OCI-LY3 (cell line): ENCODE data around the gene PIGA.
"Not testable (repeated sequence)": the region's sequence is repeated elsewhere in the genome, so short reads cannot be mapped to it uniquely, and the experiment has no call there.

Experiments used
- H2AFZ ChIP-seq: fragments of 200-600, 300-600 bp; shearing (Covaris generic); 2 replicates; pipeline ENCODE4 v1.6.0; 2014; ENCODE audit warnings: antibody characterized with exemption, low read depth, low read length
- H3K27ac ChIP-seq: fragments of 200-600, 300-600 bp; sonication (generic); 2 replicates; pipeline ENCODE4 v1.5.1; 2014; ENCODE audit warnings: mild to moderate bottlenecking, low read length, moderate library complexity, mixed read lengths
- H3K27me3 ChIP-seq: fragments of 200-600, 300-600 bp; sonication (generic); 2 replicates; pipeline ENCODE4 v1.6.1; 2014; ENCODE audit warnings: low read depth, low read length, mixed read lengths
- H3K36me3 ChIP-seq: fragments of 200-600, 300-600 bp; sonication (generic); replicated peaks from 2 replicates; pipeline ENCODE3; 2014; ENCODE audit warnings: low read depth, low read length, mixed read lengths
- H3K4me1 ChIP-seq: fragments of 300-600, 200-600 bp; sonication (generic); 2 replicates; pipeline ENCODE4 v1.6.1; 2014; ENCODE audit warnings: low read length, mixed read lengths
- H3K4me2 ChIP-seq: fragments of 200-600, 300-600 bp; sonication (generic); 2 replicates; pipeline ENCODE4 v1.6.1; 2014; ENCODE audit warnings: low read length, mixed read lengths
- H3K4me3 ChIP-seq: fragments of 300-600, 200-600 bp; sonication (generic); 2 replicates; pipeline ENCODE4 v1.5.1; 2014; ENCODE audit warnings: antibody characterized with exemption, mild to moderate bottlenecking, low read length, moderate library complexity
- H3K79me2 ChIP-seq: fragments of 300-600, 200-600 bp; shearing (Covaris generic); 2 replicates; pipeline ENCODE4 v1.6.1; 2014; ENCODE audit warnings: mild to moderate bottlenecking, low read length, mixed read lengths
- H3K9ac ChIP-seq: fragments of 300-600, 200-600 bp; shearing (Covaris generic); 2 replicates; pipeline ENCODE4 v1.6.0; 2014; ENCODE audit warnings: mild to moderate bottlenecking, low read length, moderate library complexity
- H3K9me3 ChIP-seq: fragments of 200-600, 300-600 bp; shearing (Covaris generic); 2 replicates; pipeline ENCODE4 v1.6.1; 2014; ENCODE audit warnings: low read length, mixed read lengths; ENCODE audit not compliant: insufficient read depth
- H4K20me1 ChIP-seq: fragments of 200-600, 300-600 bp; sonication (generic); 2 replicates; pipeline ENCODE4 v1.6.1; 2016; ENCODE audit warnings: low read length, mixed read lengths; ENCODE audit not compliant: insufficient read depth
- CTCF ChIP-seq: fragments of 200-600, 300-600 bp; sonication (generic); IDR thresholded peaks from 2 replicates; pipeline ENCODE4 v1.5.1; 2014; ENCODE audit warnings: antibody characterized with exemption, low read length, low read depth
- EZH2phosphoT487 ChIP-seq: fragments of 200-600 bp; shearing (Covaris generic); IDR thresholded peaks from 2 replicates; pipeline ENCODE4 v1.6.1; 2018; ENCODE audit warnings: antibody characterized with exemption, mixed run types, low read depth

PIGA gene

DNA sequence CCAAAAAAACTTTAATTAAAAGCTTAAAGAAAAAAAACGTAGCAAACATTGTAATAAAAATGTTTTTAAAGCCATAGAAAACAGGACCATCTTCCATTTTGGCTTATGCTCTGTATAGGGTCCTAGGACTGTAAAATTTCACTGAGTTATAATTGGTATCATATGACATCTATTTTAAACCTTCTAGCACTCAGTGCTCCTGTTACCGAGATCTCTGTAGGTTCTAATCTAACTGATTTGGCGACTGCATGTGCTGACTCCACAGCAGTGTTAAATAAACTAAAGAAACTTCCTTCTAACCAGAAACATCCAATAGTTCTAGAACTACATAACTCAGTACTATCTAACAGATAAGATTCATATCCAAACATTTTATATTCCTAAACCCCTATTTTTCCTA, 19.8 kb downstream of the PIGA start, which contains the start of gene ASB11:
Gene ASB11, minus strand, starts transcription at position 132 of the 400 bp plus-strand sequence. Its CDS starts 35 bp downstream, at position 97.
- H2AFZ ChIP-seq = no peak within 1 kb of the TSS
- no peak within 1 kb of the TSS for H3K9ac ChIP-seq
- H3K36me3 ChIP-seq = no peaks in the 10 kb centered on the region
- H4K20me1 ChIP-seq = no peaks in the 10 kb centered on the region
- no peak within 1 kb of the TSS for H3K27ac ChIP-seq
- H3K9me3 ChIP-seq = no peaks in the 10 kb centered on the region
- H3K4me1 ChIP-seq = no peaks in the 10 kb centered on the region
- H3K27me3 ChIP-seq = no peaks in the 10 kb centered on the region
- H3K4me3 ChIP-seq = no peak within 1 kb of the TSS
- no peaks in the 10 kb centered on the region for H3K79me2 ChIP-seq
- no peak within 1 kb of the TSS for H3K4me2 ChIP-seq
- TF ChIP-seq CTCF (no peak), EZH2phosphoT487 (no peak)

GRCh38 chrX:15314472-15314871, 20.9 kb downstream of the PIGA start:
- Histone ChIP-seq H2AFZ (no peak overlapping the region), H3K79me2 (no peaks in the 10 kb centered on the region), H3K9me3 (no peaks in the 10 kb centered on the region), H3K9ac (no peak overlapping the region), H3K36me3 (no peaks in the 10 kb centered on the region), H3K4me2 (no peak overlapping the region), H4K20me1 (no peaks in the 10 kb centered on the region), H3K27me3 (no peaks in the 10 kb centered on the region), H3K4me3 (no peak overlapping the region), H3K4me1 (no peaks in the 10 kb centered on the region), H3K27ac (no peak overlapping the region)
- TF ChIP-seq EZH2phosphoT487 (no peak), CTCF (no peak)

DNA sequence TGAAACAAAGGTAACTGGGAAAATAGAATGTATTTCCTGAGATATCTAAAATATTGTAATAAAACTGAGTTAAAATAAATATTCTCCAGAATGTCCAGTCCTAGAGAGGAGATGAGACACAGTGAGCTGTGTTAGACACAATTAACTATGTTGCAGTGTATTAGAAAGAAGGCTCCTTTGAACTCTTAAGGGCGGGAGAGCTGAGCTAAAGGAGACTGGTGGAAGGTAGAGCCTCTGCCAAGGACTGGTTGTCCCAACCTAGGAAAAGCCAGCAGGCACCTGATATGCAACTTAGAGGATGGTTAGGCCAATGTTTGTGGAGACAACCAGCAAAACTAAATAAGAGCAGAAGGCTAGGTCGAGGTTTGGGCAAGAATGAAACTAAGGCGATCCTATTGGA, 24.2 kb downstream of the PIGA start:
- H4K20me1 ChIP-seq = no peaks in the 10 kb centered on the region
- TF ChIP-seq EZH2phosphoT487 (no peak), CTCF (no peak)
- no peak overlapping the region for H3K27ac ChIP-seq
- no peaks in the 10 kb centered on the region for H3K27me3 ChIP-seq
- no peak overlapping the region for H3K4me3 ChIP-seq
- no peaks in the 10 kb centered on the region for H3K4me1 ChIP-seq
- H3K79me2 ChIP-seq = no peaks in the 10 kb centered on the region
- no peaks in the 10 kb centered on the region for H3K36me3 ChIP-seq
- no peaks in the 10 kb centered on the region for H3K9me3 ChIP-seq
- no peak overlapping the region for H3K9ac ChIP-seq
- H3K4me2 ChIP-seq = no peak overlapping the region
- no peak overlapping the region for H2AFZ ChIP-seq

- no peak overlapping the region for H3K27ac ChIP-seq
- no peak overlapping the region for H3K9ac ChIP-seq
- H3K9me3 ChIP-seq = no peaks in the 10 kb centered on the region
- H3K79me2 ChIP-seq = no peaks in the 10 kb centered on the region
- no peaks in the 10 kb centered on the region for H3K4me1 ChIP-seq
- no peaks in the 10 kb centered on the region for H4K20me1 ChIP-seq
- no peaks in the 10 kb centered on the region for H3K27me3 ChIP-seq
- H3K36me3 ChIP-seq = no peaks in the 10 kb centered on the region
- no peak overlapping the region for H3K4me3 ChIP-seq
- no peak overlapping the region; the same call in 1 of the 2 replicates for H3K4me2 ChIP-seq
- TF ChIP-seq EZH2phosphoT487 = no peak
- no peak for TF ChIP-seq CTCF
- H2AFZ ChIP-seq = no peak overlapping the region
These were observed 25.2 kb downstream of the PIGA start for GRCh38 chrX:15310117-15310516.

DNA sequence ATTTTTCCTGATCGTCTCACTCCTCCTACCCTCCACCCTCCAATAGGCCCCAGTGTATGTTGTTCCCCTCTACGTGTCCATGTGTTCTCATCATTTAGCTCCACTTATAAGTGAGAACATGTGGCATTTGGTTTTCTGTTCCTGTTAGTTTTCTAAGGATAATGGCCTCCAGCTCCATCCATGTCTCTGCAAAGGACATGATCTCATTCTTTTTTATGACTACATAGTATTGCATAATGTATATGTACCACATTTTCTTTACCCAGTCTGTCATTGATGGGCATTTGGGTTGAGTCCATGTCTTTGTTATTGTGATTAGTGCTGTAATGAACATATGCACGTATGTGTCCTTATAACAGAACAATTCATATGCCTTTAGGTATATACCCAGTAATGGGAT, 29.4 kb downstream of the PIGA start:
- not testable (repeated sequence) for H3K4me3 ChIP-seq, H3K27me3 ChIP-seq, H4K20me1 ChIP-seq, H3K4me1 ChIP-seq, H3K27ac ChIP-seq, H3K36me3 ChIP-seq, H3K4me2 ChIP-seq, H3K9me3 ChIP-seq, H2AFZ ChIP-seq, H3K79me2 ChIP-seq, H3K9ac ChIP-seq
